GM12874 (cell line): ENCODE measurements around the gene BRD7.

Experiments used
- TF ChIP-seq, protein P1 (sequence below): IDR thresholded peaks from 2 replicates; pipeline ENCODE4 v1.5.1; 2011; ENCODE audit warnings: low read depth, mild to moderate bottlenecking, control low read depth, low read length, moderate library complexity; ENCODE audit not compliant: insufficient read depth

The BRD7 gene

DNA sequence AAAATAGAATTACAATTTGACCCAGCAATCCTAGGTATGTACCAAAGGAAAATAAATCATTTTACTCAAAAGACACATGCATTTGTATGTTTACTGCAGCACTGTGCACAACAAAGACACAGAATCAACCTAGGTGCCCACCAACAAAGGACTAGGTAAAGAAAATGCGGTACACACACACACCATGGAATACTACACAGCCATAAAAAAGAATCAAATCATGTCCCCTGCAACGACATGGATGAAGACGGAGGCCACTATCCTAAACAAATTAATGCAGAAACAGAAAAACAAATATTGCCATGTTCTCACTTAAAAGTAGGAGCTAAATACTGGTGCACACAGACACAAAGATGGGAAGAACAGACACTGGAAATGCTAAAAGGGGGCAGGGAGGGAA lies 36.2 kb downstream of the BRD7 start:
- TF ChIP-seq, protein P1, sequence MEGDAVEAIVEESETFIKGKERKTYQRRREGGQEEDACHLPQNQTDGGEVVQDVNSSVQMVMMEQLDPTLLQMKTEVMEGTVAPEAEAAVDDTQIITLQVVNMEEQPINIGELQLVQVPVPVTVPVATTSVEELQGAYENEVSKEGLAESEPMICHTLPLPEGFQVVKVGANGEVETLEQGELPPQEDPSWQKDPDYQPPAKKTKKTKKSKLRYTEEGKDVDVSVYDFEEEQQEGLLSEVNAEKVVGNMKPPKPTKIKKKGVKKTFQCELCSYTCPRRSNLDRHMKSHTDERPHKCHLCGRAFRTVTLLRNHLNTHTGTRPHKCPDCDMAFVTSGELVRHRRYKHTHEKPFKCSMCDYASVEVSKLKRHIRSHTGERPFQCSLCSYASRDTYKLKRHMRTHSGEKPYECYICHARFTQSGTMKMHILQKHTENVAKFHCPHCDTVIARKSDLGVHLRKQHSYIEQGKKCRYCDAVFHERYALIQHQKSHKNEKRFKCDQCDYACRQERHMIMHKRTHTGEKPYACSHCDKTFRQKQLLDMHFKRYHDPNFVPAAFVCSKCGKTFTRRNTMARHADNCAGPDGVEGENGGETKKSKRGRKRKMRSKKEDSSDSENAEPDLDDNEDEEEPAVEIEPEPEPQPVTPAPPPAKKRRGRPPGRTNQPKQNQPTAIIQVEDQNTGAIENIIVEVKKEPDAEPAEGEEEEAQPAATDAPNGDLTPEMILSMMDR: no peak

DNA sequence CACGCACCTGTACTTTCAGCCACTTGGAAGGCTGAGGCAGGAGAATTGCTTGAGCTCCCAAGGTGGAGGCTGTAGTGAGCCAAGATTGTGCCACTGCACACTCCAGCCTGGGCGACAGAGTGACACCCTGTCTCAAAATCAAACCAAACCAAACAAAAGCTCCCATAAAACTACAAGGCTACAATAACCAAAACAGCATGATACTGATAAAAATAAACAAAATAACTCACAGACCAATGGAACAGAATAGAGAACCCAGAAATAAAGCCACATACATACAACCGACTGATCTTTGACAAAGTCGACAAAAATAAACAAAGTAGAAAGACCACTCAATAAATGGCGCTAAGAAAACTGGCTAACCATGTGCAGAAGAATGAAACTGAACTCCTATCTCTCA lies 37.2 kb downstream of the BRD7 start:
- TF ChIP-seq, protein P1: no peak

DNA sequence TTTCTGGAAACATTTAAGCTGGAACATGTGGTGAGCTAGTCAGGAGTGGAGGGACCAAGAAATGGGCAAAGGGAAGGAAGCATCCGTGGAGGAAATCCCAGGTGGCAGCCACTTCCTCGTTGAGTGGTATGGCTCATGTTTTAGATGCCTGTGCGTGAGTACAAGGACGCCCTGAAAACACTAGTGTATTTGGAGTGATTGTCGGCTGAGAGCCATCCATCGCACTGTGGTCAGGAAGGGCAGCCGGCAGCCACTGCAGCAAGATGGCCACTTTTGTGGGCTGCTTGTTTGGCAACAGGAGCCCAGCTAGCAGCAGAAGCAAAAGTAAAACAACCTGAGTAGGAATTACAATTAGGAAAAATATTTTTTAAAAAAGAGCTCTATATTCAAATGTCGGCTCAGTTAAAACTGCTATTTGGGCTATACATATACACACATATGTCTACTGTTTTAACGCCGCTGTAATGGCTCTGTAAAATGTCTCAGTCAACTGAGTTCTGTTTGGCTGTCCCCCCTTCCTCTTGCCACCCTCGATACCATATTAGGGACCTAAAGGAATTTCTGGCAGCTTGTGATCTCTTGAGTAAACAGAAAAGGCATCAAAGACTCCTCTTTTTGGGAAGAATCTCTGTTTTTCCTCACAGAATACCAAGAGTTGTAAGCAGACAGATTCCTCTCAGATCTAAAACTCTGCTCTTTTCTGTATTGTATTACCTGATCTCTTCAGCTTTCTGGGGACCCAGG lies 39.2 kb downstream of the BRD7 start:
- TF ChIP-seq, protein P1: no peak

DNA sequence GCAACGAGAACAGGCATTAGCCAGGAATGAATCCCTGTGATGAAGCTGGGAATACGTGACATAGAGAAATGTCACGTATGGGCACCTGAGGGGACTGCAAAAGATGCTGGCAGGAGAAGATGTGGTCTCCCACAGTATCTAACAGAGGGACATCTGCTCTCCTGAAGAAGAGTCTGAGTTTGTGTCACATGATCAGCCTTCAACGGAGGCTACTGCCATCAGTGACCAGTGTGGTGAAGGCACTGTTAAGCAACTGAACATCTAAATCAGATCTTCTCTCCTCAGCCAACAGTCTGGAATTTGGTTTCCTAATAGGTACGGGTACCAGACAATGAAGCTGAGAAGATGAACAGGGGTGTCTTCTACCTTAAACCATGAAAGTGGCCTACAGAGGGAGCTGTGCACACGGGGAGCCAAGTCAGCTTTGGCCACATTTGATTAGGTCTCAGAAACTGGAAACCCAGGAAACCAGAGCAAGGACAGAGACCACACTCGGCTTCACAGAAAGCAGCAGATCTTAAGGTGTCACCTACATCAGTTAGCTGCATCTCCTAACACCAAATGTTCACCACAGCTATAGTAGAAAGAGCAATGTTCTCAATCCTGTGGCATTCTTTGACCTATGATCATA lies 41.8 kb downstream of the BRD7 start:
- TF ChIP-seq, protein P1: peak; percentile 67; the same call in 1 of the 2 replicates

DNA sequence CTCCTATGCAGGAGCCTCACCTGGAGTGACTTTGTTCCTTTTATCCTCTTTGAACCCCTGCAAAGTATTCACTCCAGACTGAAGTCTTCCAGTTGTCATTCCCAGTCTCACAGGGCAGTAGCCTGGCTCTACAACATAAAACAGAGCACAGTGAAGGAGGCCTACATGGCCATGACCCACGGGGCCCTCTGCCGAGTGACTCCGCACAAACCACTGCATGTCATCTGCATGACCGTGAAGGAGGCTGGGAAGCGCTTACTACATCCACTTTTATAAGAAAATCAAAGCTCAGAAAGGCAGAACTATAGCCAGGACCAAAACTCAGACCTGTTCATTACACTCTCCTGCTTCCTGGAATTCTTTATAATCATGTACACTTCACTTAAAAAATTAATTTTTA lies 42.5 kb downstream of the BRD7 start:
- TF ChIP-seq, protein P1: no peak

DNA sequence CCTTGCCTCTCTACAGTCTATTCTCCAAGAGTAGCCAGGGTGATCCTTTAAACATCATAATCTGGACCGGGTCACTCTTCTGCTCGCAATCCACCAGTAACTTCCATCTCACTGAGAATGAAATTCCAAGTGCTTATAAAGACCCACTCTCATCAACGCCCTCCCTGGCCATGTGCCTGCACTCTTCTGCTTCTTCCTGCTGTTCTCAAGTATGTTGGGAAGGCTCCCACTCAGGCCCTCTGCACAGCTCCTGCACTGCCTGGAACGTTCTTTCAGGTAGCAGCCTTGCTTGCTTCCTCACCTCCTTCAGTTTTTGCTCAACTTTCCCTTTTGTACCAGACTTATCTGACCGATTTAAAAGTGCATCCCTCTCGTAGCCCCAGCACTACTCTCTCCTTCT lies 44.4 kb downstream of the BRD7 start:
- TF ChIP-seq, protein P1: no peak

DNA sequence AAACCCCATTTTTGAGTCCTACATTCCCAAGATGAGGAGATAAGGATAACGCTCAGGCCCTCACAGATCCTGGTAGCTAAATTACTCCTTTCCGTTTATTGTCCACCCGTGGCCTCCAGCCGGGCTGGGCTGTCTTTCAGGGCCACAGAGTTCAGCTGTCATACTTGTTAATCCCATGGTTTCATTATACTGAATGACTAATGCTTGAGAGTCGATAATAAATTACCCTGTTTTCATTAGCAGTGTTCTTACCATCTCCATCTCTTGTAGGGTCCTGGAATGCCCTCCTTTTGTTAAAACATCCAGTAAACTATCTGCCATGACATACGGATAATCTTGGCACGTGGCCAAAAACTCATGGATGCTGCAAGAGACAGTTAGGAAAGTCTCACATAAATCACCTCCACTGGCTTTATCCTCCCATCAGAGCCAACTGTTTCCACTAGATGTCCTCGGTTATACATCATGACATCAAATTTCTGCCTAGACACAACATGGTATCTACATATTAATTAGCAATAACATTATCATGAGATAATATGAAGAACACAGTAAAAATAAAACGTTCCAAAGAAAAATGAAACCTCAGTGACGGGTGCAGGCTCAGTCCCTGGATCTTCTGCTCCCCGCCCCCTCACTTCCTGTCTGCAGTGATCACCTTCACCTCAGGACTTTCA lies 45.3 kb downstream of the BRD7 start:
- TF ChIP-seq, protein P1: no peak
